K562 treated with DMSO at 1 percent for 24 hours (cell line): ENCODE results near the gene CSRP1. TPM values are rescaled to one million over a fixed set of nuclear protein-coding genes. Genes with fewer than 3 reads are reported as not detected.

Source experiments
- total RNA-seq: library from RNA; unstranded; fragments of 300-600 nt; gene quantifications from 2 replicates; pipeline ENCODE4 v1.2.3, GENCODE V29; 2022; ENCODE audit warnings: low read depth; ENCODE audit not compliant: insufficient read depth

CSRP1 gene
- total RNA-seq: 54.6 and 56.7 TPM in 2 replicates

DNA sequence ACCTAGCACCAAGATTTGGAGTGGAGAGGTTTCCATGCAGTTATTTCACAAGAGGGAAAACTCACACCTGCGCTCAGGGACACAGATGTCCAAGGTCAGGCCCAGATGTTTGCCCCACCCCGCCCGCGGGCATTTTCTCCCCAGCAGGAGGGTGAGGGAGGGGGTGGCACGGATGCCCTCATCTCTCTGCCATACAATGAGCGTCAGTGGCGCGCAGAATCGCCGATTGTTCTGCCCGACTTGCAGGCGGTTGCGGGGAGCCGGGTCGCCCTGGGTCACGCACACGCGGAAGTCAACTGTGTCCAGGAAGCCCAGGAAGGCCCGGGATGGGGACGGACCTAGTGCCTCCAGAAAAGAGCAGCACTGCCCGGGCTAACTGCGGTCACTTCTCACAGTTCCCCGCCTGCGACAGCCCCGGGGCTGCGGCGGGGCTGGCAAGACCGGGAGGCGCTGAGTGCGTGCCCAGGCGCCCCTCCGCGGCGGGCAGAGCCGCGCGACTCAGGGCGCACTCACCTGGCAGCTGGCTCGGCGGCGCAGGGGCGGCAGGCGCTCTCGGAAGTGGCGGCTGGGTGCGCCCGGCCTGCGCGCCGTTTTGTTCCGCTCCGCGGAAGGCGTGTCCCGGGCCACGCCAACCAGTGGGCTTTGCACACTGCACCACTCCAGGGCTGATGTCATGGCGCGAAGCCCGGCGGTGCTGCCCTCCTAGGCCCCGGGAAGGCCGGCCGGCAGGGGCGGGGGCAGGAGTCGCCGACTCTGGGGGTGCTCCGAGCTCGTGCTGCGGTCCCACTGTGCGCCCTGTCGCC, at the start of gene CSRP1:
CSRP1 (minus strand) TSS at position 567 of the 803 bp plus-strand sequence. CDS start 10,820 bp downstream, outside the sequence.

DNA sequence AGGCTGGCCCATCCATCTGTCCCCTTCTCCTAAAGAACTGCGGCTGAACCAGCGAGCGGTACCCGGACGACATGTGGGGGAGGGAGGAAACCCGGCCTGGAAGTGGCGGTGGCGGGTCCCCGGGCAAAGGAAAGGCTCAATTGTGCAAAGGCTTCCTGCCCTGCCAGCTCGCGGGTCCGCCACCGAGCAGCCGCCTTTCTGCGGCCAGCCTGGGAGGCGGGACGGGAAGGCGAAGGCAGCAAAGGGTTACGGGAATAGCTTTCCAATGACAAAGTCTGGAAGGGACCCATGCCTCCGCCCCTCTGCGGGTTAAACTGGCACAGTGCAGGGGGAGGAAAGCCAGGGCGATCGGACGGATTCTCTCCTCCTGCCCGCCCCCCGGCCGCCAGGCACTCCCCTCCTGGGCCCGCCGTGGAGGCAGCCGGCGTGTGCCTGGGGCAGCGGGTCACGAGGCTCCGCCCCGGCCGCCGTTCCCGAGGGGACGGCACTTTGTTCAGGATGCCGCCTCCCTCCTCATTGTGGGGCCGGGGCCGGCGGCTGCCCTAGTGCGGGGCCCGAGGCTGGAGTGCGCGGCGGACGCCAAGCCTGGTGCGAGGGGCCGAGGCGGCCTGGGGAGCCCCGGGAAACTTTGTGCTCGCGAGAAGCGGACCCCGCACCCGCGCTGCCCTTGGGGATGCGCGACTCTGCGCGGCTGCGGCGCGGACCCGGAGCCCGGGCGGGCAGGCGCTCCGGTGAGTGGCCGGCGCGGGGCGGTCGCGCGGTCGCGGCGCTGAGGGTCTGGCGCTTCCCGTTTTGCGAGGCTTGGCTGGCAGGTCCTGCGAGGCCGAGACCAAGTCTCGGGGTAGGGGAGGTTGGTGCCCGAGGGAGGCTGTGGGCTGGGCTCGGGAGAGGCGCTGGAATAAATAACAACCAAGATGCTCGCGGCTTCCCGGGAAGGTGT, 32.0 kb upstream of the CSRP1 start, which contains the start of gene NAV1:
NAV1 (plus strand) TSS at position 516 of the 940 bp plus-strand sequence. CDS start 83,758 bp downstream, outside the sequence.

DNA sequence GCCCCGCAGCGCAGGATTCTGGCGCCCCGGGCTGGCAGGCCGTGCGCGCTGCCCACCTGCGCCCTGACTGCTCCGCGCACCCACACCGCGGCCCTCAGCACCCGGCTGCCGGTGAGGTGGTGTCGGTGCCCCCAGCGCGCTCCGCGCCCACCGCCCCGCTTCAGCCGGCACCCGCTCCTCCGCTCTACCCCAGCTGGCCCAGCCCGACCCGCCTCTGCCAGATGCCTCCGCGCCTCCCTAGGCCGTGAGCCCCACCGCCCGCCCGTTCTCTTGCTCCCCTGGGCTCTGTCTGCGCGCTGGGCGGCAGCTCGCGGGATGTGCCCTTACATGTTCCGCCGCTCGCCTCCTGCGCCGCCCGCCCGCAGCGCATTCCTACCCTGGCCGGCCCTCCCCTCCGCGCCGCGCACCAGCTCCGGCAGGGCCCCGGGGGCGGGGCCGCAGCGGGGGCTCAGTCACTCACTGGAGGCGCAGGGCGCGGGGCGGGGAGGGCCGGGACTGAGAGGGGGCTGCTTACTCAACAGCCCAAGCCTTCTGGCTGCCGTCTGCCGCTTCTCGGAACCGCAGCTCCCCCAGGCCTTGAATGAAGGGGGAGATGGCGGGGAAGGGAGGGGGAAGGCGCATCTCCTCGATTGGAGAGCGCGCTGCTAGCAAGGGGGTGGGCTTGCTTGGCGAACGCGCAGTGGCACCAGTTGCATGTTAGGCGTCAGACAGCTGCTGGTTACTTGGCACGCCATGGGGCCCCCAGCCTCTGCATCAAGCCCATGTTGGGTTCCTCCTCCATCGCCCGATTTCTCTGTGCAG, 37.9 kb downstream of the CSRP1 start, which contains the start of gene PHLDA3:
PHLDA3 (minus strand) TSS at position 345 of the 801 bp plus-strand sequence. CDS start 402 bp downstream, outside the sequence.

Other genes starting within 250 kb of the CSRP1 start
- not detected in 2 replicates for gene PKP1, start 223.6 kb downstream of the CSRP1 start, total RNA-seq
- gene TNNT2, start 129.4 kb downstream of the CSRP1 start, total RNA-seq: not detected in 2 replicates
- gene LAD1, start 107.8 kb downstream of the CSRP1 start, total RNA-seq: not detected in 2 replicates
- gene TNNI1, start 85.4 kb downstream of the CSRP1 start, total RNA-seq: not detected in 2 replicates
- not detected in 2 replicates for gene PHLDA3, start 37.9 kb downstream of the CSRP1 start, total RNA-seq
- 6.4 and 6.5 TPM in 2 replicates for gene NAV1, start 32.0 kb upstream of the CSRP1 start, total RNA-seq